Type B pancreatic cell (in vitro differentiated cells): ENCODE results near the gene RALGAPB. TPM values are rescaled to one million over a fixed set of nuclear protein-coding genes. Genes with fewer than 3 reads are reported as not detected.

Experiments
- DNase-seq: peaks from one replicate; pipeline ENCODE4 v3.0.0; 2021; ENCODE audit warnings: mixed read lengths; ENCODE audit not compliant: unreplicated experiment; ENCODE audit errors: extremely low spot score
- H3K27ac Mint-ChIP-seq: 2 replicates; pipeline ENCODE4 v1.8.0; 2021; ENCODE audit warnings: mild to moderate bottlenecking, mixed read lengths
- H3K27me3 Mint-ChIP-seq: 2 replicates; pipeline ENCODE4 v1.8.0; 2021; ENCODE audit warnings: mixed read lengths
- H3K36me3 Mint-ChIP-seq: 2 replicates; pipeline ENCODE4 v1.8.0; 2021; ENCODE audit warnings: mixed read lengths
- H3K4me1 Mint-ChIP-seq: one replicate; pipeline ENCODE4 v1.8.0; 2021; ENCODE audit warnings: mixed read lengths; ENCODE audit not compliant: unreplicated experiment
- H3K4me3 Mint-ChIP-seq: 2 replicates; pipeline ENCODE4 v1.8.0; 2021; ENCODE audit warnings: mild to moderate bottlenecking, mixed read lengths
- H3K9me3 Mint-ChIP-seq: 2 replicates; pipeline ENCODE4 v1.8.0; 2021; ENCODE audit warnings: mixed read lengths
- total RNA-seq: library from RNA; stranded (reverse); gene quantifications from 2 replicates; pipeline ENCODE4 v1.2.1, GENCODE V29; 2021; ENCODE audit warnings: low replicate concordance
- TF ChIP-seq, protein P1 (sequence below): fragments of 200-600 bp; sonication (generic); conservative IDR thresholded peaks from 2 replicates; pipeline ENCODE4 v1.5.0; 2021; ENCODE audit warnings: antibody characterized with exemption, mild to moderate bottlenecking

The RALGAPB gene
- total RNA-seq, 1 donor from 2014 or later: 38.2 TPM

- peaks cover 32% of the 10 kb centered on the region for H3K36me3 Mint-ChIP-seq
- no peaks in the 10 kb centered on the region for H3K4me1 Mint-ChIP-seq
- H3K27me3 Mint-ChIP-seq: no peaks in the 10 kb centered on the region
- H3K9me3 Mint-ChIP-seq: no peaks in the 10 kb centered on the region
- TF ChIP-seq, protein P1, sequence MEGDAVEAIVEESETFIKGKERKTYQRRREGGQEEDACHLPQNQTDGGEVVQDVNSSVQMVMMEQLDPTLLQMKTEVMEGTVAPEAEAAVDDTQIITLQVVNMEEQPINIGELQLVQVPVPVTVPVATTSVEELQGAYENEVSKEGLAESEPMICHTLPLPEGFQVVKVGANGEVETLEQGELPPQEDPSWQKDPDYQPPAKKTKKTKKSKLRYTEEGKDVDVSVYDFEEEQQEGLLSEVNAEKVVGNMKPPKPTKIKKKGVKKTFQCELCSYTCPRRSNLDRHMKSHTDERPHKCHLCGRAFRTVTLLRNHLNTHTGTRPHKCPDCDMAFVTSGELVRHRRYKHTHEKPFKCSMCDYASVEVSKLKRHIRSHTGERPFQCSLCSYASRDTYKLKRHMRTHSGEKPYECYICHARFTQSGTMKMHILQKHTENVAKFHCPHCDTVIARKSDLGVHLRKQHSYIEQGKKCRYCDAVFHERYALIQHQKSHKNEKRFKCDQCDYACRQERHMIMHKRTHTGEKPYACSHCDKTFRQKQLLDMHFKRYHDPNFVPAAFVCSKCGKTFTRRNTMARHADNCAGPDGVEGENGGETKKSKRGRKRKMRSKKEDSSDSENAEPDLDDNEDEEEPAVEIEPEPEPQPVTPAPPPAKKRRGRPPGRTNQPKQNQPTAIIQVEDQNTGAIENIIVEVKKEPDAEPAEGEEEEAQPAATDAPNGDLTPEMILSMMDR: no peak
- no peak for DNase-seq
- H3K27ac Mint-ChIP-seq: no peak overlapping the region
- no peak overlapping the region for H3K4me3 Mint-ChIP-seq
Observed at GRCh38 chr20:38555395-38555794, 82.8 kb downstream of the RALGAPB start.

- peaks cover 39% of the 10 kb centered on the region for H3K36me3 Mint-ChIP-seq
- H3K4me3 Mint-ChIP-seq: no peak overlapping the region
- no peaks in the 10 kb centered on the region for H3K9me3 Mint-ChIP-seq
- no peak for DNase-seq
- H3K27ac Mint-ChIP-seq: no peak overlapping the region
- no peaks in the 10 kb centered on the region for H3K4me1 Mint-ChIP-seq
- H3K27me3 Mint-ChIP-seq: no peaks in the 10 kb centered on the region
- TF ChIP-seq, protein P1: no peak
Observed at GRCh38 chr20:38557174-38557573, 84.5 kb downstream of the RALGAPB start.

- Mint-ChIP-seq H3K27me3 (no peaks in the 10 kb centered on the region), H3K36me3 (peaks cover 46% of the 10 kb centered on the region), H3K4me3 (no peak overlapping the region), H3K27ac (no peak overlapping the region), H3K4me1 (no peaks in the 10 kb centered on the region), H3K9me3 (no peaks in the 10 kb centered on the region)
- TF ChIP-seq, protein P1: no peak
- DNase-seq: no peak
Observed at GRCh38 chr20:38558596-38559360, 86.1 kb downstream of the RALGAPB start.

DNA sequence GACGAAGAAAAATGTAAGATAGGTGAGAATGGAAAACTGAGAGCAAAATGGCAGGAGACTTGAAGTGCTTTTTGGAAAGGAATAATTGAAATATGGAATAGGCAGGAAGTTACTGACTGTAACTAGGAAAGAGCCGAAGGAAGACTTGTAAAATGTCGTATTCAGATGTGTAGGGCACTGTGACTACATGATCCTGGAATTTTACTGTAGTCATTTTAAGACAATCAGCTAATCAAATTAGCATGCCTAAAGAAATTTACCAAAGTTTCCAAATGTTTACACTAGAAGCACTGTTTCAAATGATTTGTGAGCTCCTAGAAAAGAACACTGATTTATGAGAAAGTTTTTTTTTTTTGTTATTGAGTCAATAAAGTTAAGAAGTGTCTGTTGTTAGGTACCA, 87.1 kb downstream of the RALGAPB start:
- Mint-ChIP-seq H3K4me3 (no peak overlapping the region), H3K9me3 (no peaks in the 10 kb centered on the region), H3K36me3 (peaks cover 42% of the 10 kb centered on the region), H3K27me3 (no peaks in the 10 kb centered on the region), H3K4me1 (no peaks in the 10 kb centered on the region), H3K27ac (peak overlapping the region; percentile 68)
- DNase-seq: no peak
- TF ChIP-seq, protein P1: no peak

DNA sequence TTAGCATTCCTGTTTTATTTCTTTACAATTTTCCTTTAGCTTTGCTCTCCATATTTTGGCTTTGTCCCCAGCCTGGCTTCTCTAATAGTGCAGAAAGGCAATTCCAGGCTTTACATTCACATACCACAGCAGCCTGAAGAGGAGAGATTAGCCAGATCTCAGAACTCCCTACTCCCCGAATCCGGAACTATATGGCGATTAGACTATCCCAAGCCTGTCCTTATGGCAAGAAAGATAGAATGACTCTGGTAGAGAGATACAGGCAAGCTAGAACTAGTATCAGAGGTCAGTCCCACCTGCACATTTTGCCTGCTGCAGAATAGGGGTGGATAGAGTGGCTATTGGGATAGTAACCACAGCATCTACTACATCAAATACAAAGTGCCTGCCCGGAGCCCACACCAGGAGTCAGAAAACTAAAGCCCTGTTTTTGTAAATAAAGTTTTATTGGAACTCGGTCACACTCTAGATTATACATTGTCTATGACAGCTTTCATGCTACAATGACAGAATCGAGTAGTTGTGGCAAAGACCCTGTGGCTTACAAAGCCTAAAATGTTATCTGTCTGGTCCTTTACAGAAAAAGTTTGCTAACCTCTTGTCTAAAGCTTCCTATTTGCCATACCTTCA, 91.3 kb downstream of the RALGAPB start:
- H3K36me3 Mint-ChIP-seq: peaks cover 44% of the 10 kb centered on the region
- H3K9me3 Mint-ChIP-seq: no peaks in the 10 kb centered on the region
- TF ChIP-seq, protein P1: no peak
- no peaks in the 10 kb centered on the region for H3K27me3 Mint-ChIP-seq
- no peak for DNase-seq
- no peaks in the 10 kb centered on the region for H3K4me1 Mint-ChIP-seq
- H3K4me3 Mint-ChIP-seq: no peak overlapping the region
- H3K27ac Mint-ChIP-seq: no peak overlapping the region
